Endodermal cell (in vitro differentiated cells): ENCODE results near the gene BOK. TPM values are rescaled to one million over a fixed set of nuclear protein-coding genes. Genes with fewer than 3 reads are reported as not detected.

Experiments
- DNase-seq: peaks from one replicate; pipeline ENCODE4 v3.0.0-alpha.2; 2017
- H3K27ac ChIP-seq: 2 replicates; pipeline ENCODE4 v1.5.1; 2013; ENCODE audit warnings: mild to moderate bottlenecking, low read depth, low read length, moderate library complexity
- H3K27me3 ChIP-seq: 2 replicates; pipeline ENCODE4 v1.6.1; 2013; ENCODE audit warnings: mild to moderate bottlenecking, low read length, moderate library complexity; ENCODE audit not compliant: insufficient read depth, control insufficient read depth, poor library complexity, severe bottlenecking
- H3K36me3 ChIP-seq: 2 replicates; pipeline ENCODE4 v1.7.0; 2013; ENCODE audit warnings: mild to moderate bottlenecking, low read length, moderate library complexity; ENCODE audit not compliant: control insufficient read depth, insufficient read depth
- H3K4me1 ChIP-seq: one replicate; pipeline ENCODE4 v1.7.0; 2013; ENCODE audit warnings: low read length; ENCODE audit not compliant: control insufficient read depth, insufficient read depth
- H3K4me3 ChIP-seq: 2 replicates; pipeline ENCODE4 v1.5.1; 2013; ENCODE audit warnings: mild to moderate bottlenecking, low read length, moderate library complexity
- H3K9ac ChIP-seq: 2 replicates; pipeline ENCODE4 v1.6.1; 2013; ENCODE audit warnings: mild to moderate bottlenecking, low read length, moderate library complexity; ENCODE audit not compliant: poor library complexity, severe bottlenecking; ENCODE audit errors: extremely low read depth
- H3K9me3 ChIP-seq: 2 replicates; pipeline ENCODE4 v1.6.1; 2013; ENCODE audit warnings: mild to moderate bottlenecking, low read length, moderate library complexity; ENCODE audit not compliant: control insufficient read depth
- H3K27ac Mint-ChIP-seq: 2 replicates; pipeline ENCODE4 v1.8.0; 2020; ENCODE audit warnings: mixed read lengths
- H3K27me3 Mint-ChIP-seq: 2 replicates; pipeline ENCODE4 v1.8.0; 2021; ENCODE audit warnings: mild to moderate bottlenecking, mixed read lengths; ENCODE audit not compliant: insufficient read depth
- H3K36me3 Mint-ChIP-seq: 2 replicates; pipeline ENCODE4 v1.8.0; 2020; ENCODE audit warnings: low read depth, mixed read lengths
- H3K4me1 Mint-ChIP-seq: 2 replicates; pipeline ENCODE4 v1.8.0; 2020; ENCODE audit warnings: mixed read lengths
- H3K4me3 Mint-ChIP-seq: 2 replicates; pipeline ENCODE4 v1.8.0; 2020; ENCODE audit warnings: mild to moderate bottlenecking, moderate library complexity, mixed read lengths
- H3K9me3 Mint-ChIP-seq: 2 replicates; pipeline ENCODE4 v1.8.0; 2020; ENCODE audit warnings: mild to moderate bottlenecking, mixed read lengths
- WGBS, 2 experiments: methylation state at CpG; one replicate each; pipeline versions ENCODE4 v1.1.5 to v1.1.7; 2013; ENCODE audit warnings: missing lambda C conversion rate in 2 of 2, mixed read lengths in 1 of 2; ENCODE audit not compliant: insufficient coverage in 1 of 2, insufficient read length in 1 of 2; 5-methylcytosine and 5-hydroxymethylcytosine counted together
- total RNA-seq, 2 donors: library from RNA; stranded (reverse); fragmentation: NEBNext Ultra II Directional in 1 of 2; extraction: Animal tissue kit (Norgen Biotek cat#: 25700) in 1 of 2; gene quantifications; 2 replicates in 1 of 2; 3 replicates in 1 of 2; pipeline ENCODE4 v1.2.1, GENCODE V29; 2021
- TF ChIP-seq, protein P1 (sequence below): fragments of 200-600 bp; sonication (generic); conservative IDR thresholded peaks from 2 replicates; pipeline ENCODE4 v1.5.0; 2021; ENCODE audit warnings: antibody characterized with exemption, mild to moderate bottlenecking

The BOK gene
- total RNA-seq, 2 donors from 2014 or later: 23.4 to 24.5 TPM

DNA sequence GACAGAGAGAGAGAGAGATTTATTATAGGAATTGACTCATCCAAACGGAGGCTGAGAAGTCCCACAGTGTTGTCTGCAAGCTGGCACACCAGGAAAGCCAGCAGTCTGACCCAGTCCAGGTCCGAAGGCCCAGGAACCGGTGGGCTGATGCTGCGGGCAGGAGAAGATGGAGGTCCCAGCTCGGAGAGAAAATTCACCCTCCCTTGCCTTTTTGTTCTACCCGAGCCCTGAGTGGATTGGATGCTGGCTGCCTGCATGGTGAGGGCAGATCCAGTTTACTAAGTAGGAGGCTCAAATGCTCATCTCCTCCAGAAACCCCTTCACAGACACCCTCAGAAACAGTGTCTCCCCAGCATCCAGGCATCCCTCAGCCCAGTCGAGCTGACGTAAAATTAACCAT, 28.0 kb upstream of the BOK start:
- no peak overlapping the region for H3K27ac Mint-ChIP-seq
- Histone ChIP-seq H3K27ac (no peak overlapping the region), H3K4me3 (no peak overlapping the region), H3K9me3 (peaks cover 5% of the 10 kb centered on the region), H3K4me1 (no peaks in the 10 kb centered on the region), H3K27me3 (peaks cover 4% of the 10 kb centered on the region), H3K9ac (no peak overlapping the region), H3K36me3 (no peaks in the 10 kb centered on the region)
- H3K4me1 Mint-ChIP-seq: no peaks in the 10 kb centered on the region
- DNase-seq: no peak
- H3K9me3 Mint-ChIP-seq: peaks cover 16% of the 10 kb centered on the region
- WGBS, 2 experiments: 85 to 97% methylated on average over 5 to 8 of the region's 8 CpGs
- peaks cover 8% of the 10 kb centered on the region for H3K27me3 Mint-ChIP-seq
- H3K36me3 Mint-ChIP-seq: no peaks in the 10 kb centered on the region
- no peak overlapping the region for H3K4me3 Mint-ChIP-seq
- TF ChIP-seq, protein P1, sequence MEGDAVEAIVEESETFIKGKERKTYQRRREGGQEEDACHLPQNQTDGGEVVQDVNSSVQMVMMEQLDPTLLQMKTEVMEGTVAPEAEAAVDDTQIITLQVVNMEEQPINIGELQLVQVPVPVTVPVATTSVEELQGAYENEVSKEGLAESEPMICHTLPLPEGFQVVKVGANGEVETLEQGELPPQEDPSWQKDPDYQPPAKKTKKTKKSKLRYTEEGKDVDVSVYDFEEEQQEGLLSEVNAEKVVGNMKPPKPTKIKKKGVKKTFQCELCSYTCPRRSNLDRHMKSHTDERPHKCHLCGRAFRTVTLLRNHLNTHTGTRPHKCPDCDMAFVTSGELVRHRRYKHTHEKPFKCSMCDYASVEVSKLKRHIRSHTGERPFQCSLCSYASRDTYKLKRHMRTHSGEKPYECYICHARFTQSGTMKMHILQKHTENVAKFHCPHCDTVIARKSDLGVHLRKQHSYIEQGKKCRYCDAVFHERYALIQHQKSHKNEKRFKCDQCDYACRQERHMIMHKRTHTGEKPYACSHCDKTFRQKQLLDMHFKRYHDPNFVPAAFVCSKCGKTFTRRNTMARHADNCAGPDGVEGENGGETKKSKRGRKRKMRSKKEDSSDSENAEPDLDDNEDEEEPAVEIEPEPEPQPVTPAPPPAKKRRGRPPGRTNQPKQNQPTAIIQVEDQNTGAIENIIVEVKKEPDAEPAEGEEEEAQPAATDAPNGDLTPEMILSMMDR: no peak

DNA sequence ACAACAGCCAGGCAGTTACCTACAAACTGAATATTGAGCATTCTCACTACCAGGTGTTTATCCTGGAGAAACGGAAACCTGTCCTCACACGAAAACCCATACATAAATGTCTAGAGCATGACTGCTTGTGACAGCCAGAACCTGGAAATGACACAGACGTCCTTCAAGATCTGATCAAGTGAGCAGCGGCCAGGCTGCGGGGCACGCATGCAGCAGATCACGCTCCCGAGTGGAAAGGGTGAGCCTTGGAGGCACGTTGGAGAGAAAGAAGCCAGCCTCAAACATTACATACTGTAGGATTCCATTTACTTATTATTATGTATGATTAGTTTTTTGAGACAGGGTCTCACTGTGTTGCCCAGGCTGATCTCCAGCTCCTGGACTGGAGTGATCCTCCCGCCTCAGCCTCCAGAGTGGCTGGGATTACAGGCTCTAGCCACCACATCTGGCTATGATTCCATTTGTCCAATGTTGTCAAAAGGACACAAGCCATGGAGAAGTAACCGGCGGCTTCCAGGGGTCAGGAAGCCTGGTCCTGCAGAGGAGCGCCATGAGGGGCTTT, 27.3 kb upstream of the BOK start:
- Histone ChIP-seq H3K27ac (no peak overlapping the region), H3K4me3 (no peak overlapping the region), H3K9ac (no peak overlapping the region), H3K36me3 (no peaks in the 10 kb centered on the region), H3K4me1 (no peaks in the 10 kb centered on the region), H3K27me3 (peaks cover 4% of the 10 kb centered on the region), H3K9me3 (peaks cover 5% of the 10 kb centered on the region)
- no peaks in the 10 kb centered on the region for H3K4me1 Mint-ChIP-seq
- no peak overlapping the region for H3K4me3 Mint-ChIP-seq
- TF ChIP-seq, protein P1: no peak
- DNase-seq: no peak
- H3K9me3 Mint-ChIP-seq: peaks cover 10% of the 10 kb centered on the region
- peaks cover 8% of the 10 kb centered on the region for H3K27me3 Mint-ChIP-seq
- no peak overlapping the region for H3K27ac Mint-ChIP-seq
- WGBS, 2 experiments: 92 to 98% methylated on average over 6 to 10 of the region's 13 CpGs
- H3K36me3 Mint-ChIP-seq: no peaks in the 10 kb centered on the region

DNA sequence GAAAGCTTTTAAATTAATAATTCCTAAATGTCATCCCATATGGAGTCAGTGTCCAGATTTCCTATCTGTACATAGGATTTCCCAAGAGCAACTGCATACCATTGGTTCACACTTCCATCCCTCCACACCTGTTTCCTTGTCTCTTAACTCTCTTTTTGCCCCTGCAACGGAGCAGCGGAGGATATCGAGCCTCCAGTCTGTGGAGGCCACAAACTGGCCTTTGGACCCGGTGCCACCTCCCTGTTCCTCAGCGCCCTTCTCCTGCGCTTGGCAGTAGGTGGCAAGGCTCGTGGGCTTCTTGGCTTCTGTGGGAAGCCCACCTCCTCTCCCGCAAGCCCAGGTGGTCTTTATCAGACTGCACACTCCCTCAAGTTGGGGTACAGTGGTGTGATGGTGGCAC, 26.4 kb upstream of the BOK start:
- no peak overlapping the region for H3K27ac ChIP-seq
- no peak overlapping the region for H3K4me3 Mint-ChIP-seq
- peaks cover 8% of the 10 kb centered on the region for H3K27me3 Mint-ChIP-seq
- H3K4me1 ChIP-seq: no peaks in the 10 kb centered on the region
- no peaks in the 10 kb centered on the region for H3K4me1 Mint-ChIP-seq
- no peak overlapping the region for H3K4me3 ChIP-seq
- H3K9ac ChIP-seq: no peak overlapping the region
- H3K9me3 ChIP-seq: no peaks in the 10 kb centered on the region
- H3K36me3 Mint-ChIP-seq: no peaks in the 10 kb centered on the region
- TF ChIP-seq, protein P1: no peak
- peaks cover 3% of the 10 kb centered on the region for H3K9me3 Mint-ChIP-seq
- H3K27ac Mint-ChIP-seq: no peak overlapping the region
- WGBS, 2 experiments: 88 to 92% methylated on average over 3 to 8 of the region's 8 CpGs
- no peaks in the 10 kb centered on the region for H3K36me3 ChIP-seq
- H3K27me3 ChIP-seq: peaks cover 4% of the 10 kb centered on the region
- no peak for DNase-seq
